Astrocyte (in vitro differentiated cells and primary cell): Measurements from ENCODE around the gene MCUB. TPM values are rescaled to one million over a fixed set of nuclear protein-coding genes. Genes with fewer than 3 reads are reported as not detected.

Source experiments
- DNase-seq: peaks from one replicate; pipeline ENCODE4 v3.0.0-alpha.2; 2010; ENCODE audit warnings: low read depth
- FAIRE-seq: peaks from 2 replicates; lab custom pipeline; 2011; peaks lifted over from hg19 to GRCh38; lab: Jason Lieb, UNC
- H2AFZ ChIP-seq: 2 replicates; pipeline ENCODE4 v1.6.0; 2012; ENCODE audit warnings: low read depth, low read length, inconsistent platforms
- H3K27ac ChIP-seq: 2 replicates; pipeline ENCODE4 v1.5.1; 2011; ENCODE audit warnings: low read depth, low read length, inconsistent platforms
- H3K27me3 ChIP-seq: 2 replicates; pipeline ENCODE4 v1.6.0; 2011; ENCODE audit warnings: low read length, inconsistent platforms; ENCODE audit not compliant: insufficient read depth
- H3K36me3 ChIP-seq: 2 replicates; pipeline ENCODE4 v1.5.1; 2011; ENCODE audit warnings: low read length, inconsistent platforms; ENCODE audit not compliant: insufficient read depth
- H3K4me1 ChIP-seq: 2 replicates; pipeline ENCODE4 v1.5.1; 2011; ENCODE audit warnings: low read length, inconsistent platforms; ENCODE audit not compliant: insufficient read depth
- H3K4me2 ChIP-seq: 2 replicates; pipeline ENCODE4 v1.6.0; 2012; ENCODE audit warnings: low read length, inconsistent platforms
- H3K4me3 ChIP-seq: 2 replicates; pipeline ENCODE4 v1.5.1; 2011; ENCODE audit warnings: low read depth, mild to moderate bottlenecking, low read length, inconsistent platforms; ENCODE audit not compliant: insufficient read depth
- H3K79me2 ChIP-seq: 2 replicates; pipeline ENCODE4 v1.6.0; 2012; ENCODE audit warnings: mild to moderate bottlenecking, low read length, inconsistent platforms; ENCODE audit not compliant: insufficient read depth
- H3K9ac ChIP-seq: 2 replicates; pipeline ENCODE4 v1.6.0; 2012; ENCODE audit warnings: mild to moderate bottlenecking, low read length, inconsistent platforms
- H3K9me3 ChIP-seq: 2 replicates; pipeline ENCODE4 v1.5.1; 2012; ENCODE audit warnings: low read depth, mild to moderate bottlenecking, low read length, inconsistent platforms; ENCODE audit not compliant: insufficient read depth
- H4K20me1 ChIP-seq: 2 replicates; pipeline ENCODE4 v1.6.0; 2012; ENCODE audit warnings: low read length, inconsistent platforms; ENCODE audit not compliant: insufficient read depth
- H3K27ac Mint-ChIP-seq: one replicate; pipeline ENCODE4 v1.8.0; 2021; ENCODE audit warnings: mild to moderate bottlenecking, mixed read lengths; ENCODE audit not compliant: unreplicated experiment
- H3K27me3 Mint-ChIP-seq: one replicate; pipeline ENCODE4 v1.8.0; 2021; ENCODE audit warnings: low read depth, mixed read lengths; ENCODE audit not compliant: unreplicated experiment
- H3K36me3 Mint-ChIP-seq: one replicate; pipeline ENCODE4 v1.8.0; 2021; ENCODE audit warnings: low read depth, mixed read lengths; ENCODE audit not compliant: unreplicated experiment
- H3K4me1 Mint-ChIP-seq: one replicate; pipeline ENCODE4 v1.8.0; 2021; ENCODE audit warnings: low read depth, mixed read lengths; ENCODE audit not compliant: unreplicated experiment
- H3K4me3 Mint-ChIP-seq: one replicate; pipeline ENCODE4 v1.8.0; 2021; ENCODE audit warnings: mild to moderate bottlenecking, moderate library complexity, mixed read lengths; ENCODE audit not compliant: unreplicated experiment
- H3K9me3 Mint-ChIP-seq: one replicate; pipeline ENCODE4 v1.8.0; 2021; ENCODE audit warnings: mild to moderate bottlenecking, mixed read lengths; ENCODE audit not compliant: unreplicated experiment
- CTCF ChIP-seq: IDR thresholded peaks from 2 replicates; pipeline ENCODE4 v1.5.1; 2011; ENCODE audit warnings: low read depth, mild to moderate bottlenecking, inconsistent platforms, low read length, moderate library complexity; ENCODE audit not compliant: insufficient read depth
- EZH2 ChIP-seq: IDR thresholded peaks from 2 replicates; pipeline ENCODE4 v1.6.1; 2012; ENCODE audit warnings: mild to moderate bottlenecking, low read length, inconsistent platforms; ENCODE audit not compliant: insufficient read depth
- total RNA-seq: library from RNA; stranded (reverse); gene quantifications from 2 replicates; pipeline ENCODE4 v1.2.1, GENCODE V29; 2021

MCUB gene
- total RNA-seq, 1 donor from 2014 or later: 12.6 TPM

GRCh38 chr4:109622626-109623025, 62.6 kb downstream of the MCUB start:
- H3K9me3 ChIP-seq: no peaks in the 10 kb centered on the region
- H3K4me1 ChIP-seq: no peaks in the 10 kb centered on the region
- Mint-ChIP-seq H3K9me3 (no peaks in the 10 kb centered on the region), H3K4me1 (no peaks in the 10 kb centered on the region), H3K4me3 (no peak overlapping the region), H3K36me3 (no peaks in the 10 kb centered on the region), H3K27ac (no peak overlapping the region), H3K27me3 (no peaks in the 10 kb centered on the region)
- no peaks in the 10 kb centered on the region for H4K20me1 ChIP-seq
- H3K36me3 ChIP-seq: no peaks in the 10 kb centered on the region
- no peak overlapping the region for H3K27ac ChIP-seq
- DNase-seq: no peak
- H3K4me2 ChIP-seq: no peak overlapping the region
- FAIRE-seq: no peak
- H2AFZ ChIP-seq: no peak overlapping the region
- no peaks in the 10 kb centered on the region for H3K27me3 ChIP-seq
- TF ChIP-seq EZH2 (no peak), CTCF (no peak)
- H3K79me2 ChIP-seq: no peaks in the 10 kb centered on the region
- H3K9ac ChIP-seq: no peak overlapping the region
- no peak overlapping the region for H3K4me3 ChIP-seq

GRCh38 chr4:109624536-109624935, 64.5 kb downstream of the MCUB start:
- Histone ChIP-seq H3K4me1 (no peaks in the 10 kb centered on the region), H3K4me3 (no peak overlapping the region), H3K27ac (no peak overlapping the region), H3K27me3 (no peaks in the 10 kb centered on the region), H3K9ac (no peak overlapping the region), H3K4me2 (no peak overlapping the region), H3K36me3 (no peaks in the 10 kb centered on the region), H3K9me3 (no peaks in the 10 kb centered on the region), H2AFZ (no peak overlapping the region), H4K20me1 (no peaks in the 10 kb centered on the region), H3K79me2 (no peaks in the 10 kb centered on the region)
- FAIRE-seq (peak; percentile 95), DNase-seq (no peak)
- Mint-ChIP-seq H3K4me3 (no peak overlapping the region), H3K9me3 (no peaks in the 10 kb centered on the region), H3K27ac (no peak overlapping the region), H3K27me3 (no peaks in the 10 kb centered on the region), H3K4me1 (no peaks in the 10 kb centered on the region), H3K36me3 (no peaks in the 10 kb centered on the region)
- no peak for TF ChIP-seq EZH2
- TF ChIP-seq CTCF: no peak

- Histone ChIP-seq H3K27me3 (no peaks in the 10 kb centered on the region), H3K4me2 (no peak overlapping the region)
- FAIRE-seq: no peak
These were observed 67.3 kb downstream of the MCUB start for GRCh38 chr4:109627361-109627760.

More at GRCh38 chr4:109627361-109627760, 67.3 kb downstream of the MCUB start:
- no peaks in the 10 kb centered on the region for H3K36me3 ChIP-seq
- H3K27ac ChIP-seq: no peak overlapping the region
- no peak overlapping the region for H3K9ac ChIP-seq
- DNase-seq: no peak
- Mint-ChIP-seq H3K9me3 (no peaks in the 10 kb centered on the region), H3K27me3 (no peaks in the 10 kb centered on the region), H3K36me3 (no peaks in the 10 kb centered on the region), H3K4me1 (peaks cover 2% of the 10 kb centered on the region), H3K4me3 (no peak overlapping the region), H3K27ac (no peak overlapping the region)
- H3K4me1 ChIP-seq: no peaks in the 10 kb centered on the region
- no peaks in the 10 kb centered on the region for H4K20me1 ChIP-seq
- no peak for TF ChIP-seq CTCF
- TF ChIP-seq EZH2: no peak
- H2AFZ ChIP-seq: no peak overlapping the region
- no peak overlapping the region for H3K4me3 ChIP-seq
- no peaks in the 10 kb centered on the region for H3K79me2 ChIP-seq
- no peaks in the 10 kb centered on the region for H3K9me3 ChIP-seq
